HFFc6 (cell line): ENCODE measurements around the gene SLC12A1. TPM values are rescaled to one million over a fixed set of nuclear protein-coding genes. Genes with fewer than 3 reads are reported as not detected.
"Not testable (repeated sequence)": the region's sequence is repeated elsewhere in the genome, so short reads cannot be mapped to it uniquely, and the experiment has no call there.

Experiments used
- DNase-seq: peaks from one replicate; pipeline ENCODE4 v3.0.0-alpha.2; 2018
- H3K27ac Mint-ChIP-seq: 2 replicates; pipeline ENCODE4 v1.8.0; 2020; ENCODE audit warnings: mild to moderate bottlenecking, mixed read lengths
- H3K27me3 Mint-ChIP-seq: 2 replicates; pipeline ENCODE4 v1.8.0; 2021; ENCODE audit warnings: mild to moderate bottlenecking, moderate library complexity, mixed read lengths; ENCODE audit not compliant: insufficient read depth
- H3K36me3 Mint-ChIP-seq: 2 replicates; pipeline ENCODE4 v1.8.0; 2021; ENCODE audit warnings: low read depth, mixed read lengths
- H3K4me1 Mint-ChIP-seq: 2 replicates; pipeline ENCODE4 v1.8.0; 2020; ENCODE audit warnings: low read depth, mixed read lengths
- H3K4me3 Mint-ChIP-seq: 2 replicates; pipeline ENCODE4 v1.8.0; 2020; ENCODE audit warnings: mild to moderate bottlenecking, moderate library complexity, mixed read lengths
- H3K9me3 Mint-ChIP-seq: 2 replicates; pipeline ENCODE4 v1.8.0; 2020; ENCODE audit warnings: mild to moderate bottlenecking, mixed read lengths
- total RNA-seq, 6 experiments: library from RNA; stranded (reverse); fragmentation: NEBNext Ultra II Directional; extraction: Animal tissue kit (Norgen Biotek cat#: 25700); gene quantifications; 2 replicates in 1 of 6; 3 replicates in 5 of 6; pipeline ENCODE4 v1.2.3, GENCODE V29; 2021
- TF ChIP-seq, protein P1 (sequence below): fragments of 200-600 bp; sonication (generic); IDR thresholded peaks from 2 replicates; pipeline ENCODE4 v1.5.0; 2021; ENCODE audit warnings: antibody characterized with exemption, mild to moderate bottlenecking

Gene SLC12A1
- total RNA-seq, 6 experiments from 2014 or later: not detected

DNA sequence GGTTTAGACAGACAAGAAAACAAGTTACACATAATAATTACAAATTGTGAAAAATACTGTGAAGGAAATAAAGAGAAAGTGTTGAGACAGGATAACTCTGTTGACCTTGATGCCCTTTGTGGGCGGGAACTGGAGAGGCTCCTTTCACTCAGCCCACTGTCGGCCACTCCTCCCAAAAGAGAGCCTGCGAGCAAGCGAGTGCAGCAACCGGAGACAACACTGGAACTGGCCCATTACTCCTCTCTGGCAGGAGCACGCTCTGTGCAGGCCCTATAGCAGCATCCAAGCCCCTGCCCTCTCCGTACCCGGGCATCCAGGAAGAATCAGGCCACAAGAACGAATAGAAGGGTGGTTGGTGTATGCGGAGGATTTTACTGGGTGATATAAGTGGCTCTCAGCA lies 108.9 kb downstream of the SLC12A1 start:
- Mint-ChIP-seq H3K4me3 (no peak overlapping the region), H3K27ac (no peak overlapping the region)

DNA sequence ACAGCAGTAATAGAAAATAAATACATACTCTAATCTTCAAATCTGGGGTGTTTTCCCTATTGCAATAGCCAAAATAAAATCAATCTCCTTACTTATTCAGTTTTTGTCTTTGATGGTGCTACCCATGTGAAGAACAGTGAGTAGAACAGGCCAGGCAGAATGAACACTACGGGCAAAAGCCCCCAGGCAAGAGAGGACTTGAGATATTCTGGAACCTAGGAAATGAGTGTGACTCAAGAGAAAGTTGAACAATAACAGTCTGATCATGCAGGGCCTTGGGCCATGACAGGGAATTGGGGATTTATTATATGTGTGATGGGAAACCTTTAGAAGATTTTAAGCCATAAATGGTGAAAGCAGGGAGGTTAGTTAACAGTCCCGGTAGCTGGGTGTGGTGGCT lies 111.1 kb downstream of the SLC12A1 start:
- Mint-ChIP-seq H3K4me1 (no peaks in the 10 kb centered on the region), H3K4me3 (no peak overlapping the region), H3K27me3 (peaks cover 2% of the 10 kb centered on the region), H3K36me3 (no peaks in the 10 kb centered on the region), H3K27ac (no peak overlapping the region), H3K9me3 (no peaks in the 10 kb centered on the region)
- TF ChIP-seq, protein P1, sequence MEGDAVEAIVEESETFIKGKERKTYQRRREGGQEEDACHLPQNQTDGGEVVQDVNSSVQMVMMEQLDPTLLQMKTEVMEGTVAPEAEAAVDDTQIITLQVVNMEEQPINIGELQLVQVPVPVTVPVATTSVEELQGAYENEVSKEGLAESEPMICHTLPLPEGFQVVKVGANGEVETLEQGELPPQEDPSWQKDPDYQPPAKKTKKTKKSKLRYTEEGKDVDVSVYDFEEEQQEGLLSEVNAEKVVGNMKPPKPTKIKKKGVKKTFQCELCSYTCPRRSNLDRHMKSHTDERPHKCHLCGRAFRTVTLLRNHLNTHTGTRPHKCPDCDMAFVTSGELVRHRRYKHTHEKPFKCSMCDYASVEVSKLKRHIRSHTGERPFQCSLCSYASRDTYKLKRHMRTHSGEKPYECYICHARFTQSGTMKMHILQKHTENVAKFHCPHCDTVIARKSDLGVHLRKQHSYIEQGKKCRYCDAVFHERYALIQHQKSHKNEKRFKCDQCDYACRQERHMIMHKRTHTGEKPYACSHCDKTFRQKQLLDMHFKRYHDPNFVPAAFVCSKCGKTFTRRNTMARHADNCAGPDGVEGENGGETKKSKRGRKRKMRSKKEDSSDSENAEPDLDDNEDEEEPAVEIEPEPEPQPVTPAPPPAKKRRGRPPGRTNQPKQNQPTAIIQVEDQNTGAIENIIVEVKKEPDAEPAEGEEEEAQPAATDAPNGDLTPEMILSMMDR: no peak
- no peak for DNase-seq

More for the DNA sequence above, 108.9 kb downstream of the SLC12A1 start:
- TF ChIP-seq, protein P1: no peak
- Mint-ChIP-seq H3K4me1 (no peaks in the 10 kb centered on the region), H3K9me3 (no peaks in the 10 kb centered on the region), H3K27me3 (peaks cover 2% of the 10 kb centered on the region), H3K36me3 (no peaks in the 10 kb centered on the region)
- no peak for DNase-seq

DNA sequence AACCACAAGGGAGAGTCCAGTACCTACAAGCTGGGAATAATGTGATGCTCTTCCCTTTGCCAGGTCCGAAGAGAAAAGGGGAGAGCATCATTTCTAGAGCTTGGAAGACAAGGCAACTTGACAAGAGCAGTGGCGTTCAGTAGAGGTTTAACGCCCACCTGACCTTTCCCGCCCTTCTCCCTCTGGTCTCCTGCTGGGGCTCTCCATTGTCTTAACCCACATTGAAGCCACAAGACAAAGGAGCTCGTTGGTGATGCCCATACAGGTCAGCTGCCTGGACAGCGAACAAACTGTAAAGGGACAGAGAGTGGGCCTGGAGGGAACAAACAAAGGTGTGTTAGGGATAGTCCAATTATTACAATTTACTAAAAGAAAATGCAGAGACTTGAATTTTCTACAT lies 112.0 kb downstream of the SLC12A1 start:
- H3K4me1 Mint-ChIP-seq: no peaks in the 10 kb centered on the region
- TF ChIP-seq, protein P1: no peak
- no peaks in the 10 kb centered on the region for H3K36me3 Mint-ChIP-seq
- peaks cover 2% of the 10 kb centered on the region for H3K27me3 Mint-ChIP-seq
- H3K9me3 Mint-ChIP-seq: no peaks in the 10 kb centered on the region
- no peak overlapping the region for H3K4me3 Mint-ChIP-seq
- no peak overlapping the region for H3K27ac Mint-ChIP-seq
- DNase-seq: no peak

DNA sequence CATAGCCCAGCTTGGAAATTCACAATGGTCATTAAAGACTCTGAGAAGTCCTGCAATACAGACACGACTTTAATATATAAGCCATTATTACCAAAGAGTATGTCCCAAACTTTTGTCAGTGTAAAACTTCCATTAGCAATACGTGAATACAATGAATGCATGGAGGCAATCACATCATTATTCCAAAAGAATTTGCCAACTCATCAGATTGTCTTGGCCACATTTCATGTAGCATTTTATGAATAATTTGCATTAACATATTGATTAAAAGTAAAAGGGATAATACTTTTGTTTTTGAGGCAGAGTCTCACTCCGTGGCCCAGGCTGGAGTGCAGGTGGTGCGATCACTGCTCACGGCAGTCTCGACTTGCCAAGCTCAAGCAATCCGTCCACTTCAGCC lies 117.2 kb downstream of the SLC12A1 start:
- Mint-ChIP-seq H3K4me1 (no peaks in the 10 kb centered on the region), H3K9me3 (no peaks in the 10 kb centered on the region), H3K36me3 (no peaks in the 10 kb centered on the region), H3K4me3 (no peak overlapping the region), H3K27ac (no peak overlapping the region), H3K27me3 (peaks cover 2% of the 10 kb centered on the region; the same call in 1 of the 2 replicates)
- TF ChIP-seq, protein P1: no peak
- DNase-seq: no peak

DNA sequence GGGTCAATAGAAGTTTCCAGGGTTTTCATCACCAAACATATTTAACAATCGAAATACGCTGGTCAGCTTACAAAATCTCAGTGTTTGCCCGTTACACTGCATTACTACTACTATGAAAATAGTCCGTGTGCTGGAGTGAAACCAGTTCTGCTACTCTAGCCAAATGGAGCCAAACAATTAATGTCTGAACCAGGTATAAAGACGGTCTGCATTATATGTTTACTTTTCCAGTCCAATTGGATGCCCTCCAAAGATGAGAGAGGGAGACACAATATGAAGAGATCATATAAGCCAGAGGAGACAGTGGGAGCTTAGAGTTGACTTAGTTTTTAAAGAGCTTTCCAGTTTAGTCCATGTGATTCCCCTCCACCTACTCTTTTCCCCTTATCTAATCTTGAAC lies 118.8 kb downstream of the SLC12A1 start:
- no peaks in the 10 kb centered on the region for H3K36me3 Mint-ChIP-seq
- H3K27me3 Mint-ChIP-seq: peaks cover 2% of the 10 kb centered on the region; the same call in 1 of the 2 replicates
- TF ChIP-seq, protein P1: no peak
- H3K4me1 Mint-ChIP-seq: peaks cover 3% of the 10 kb centered on the region
- no peak overlapping the region for H3K4me3 Mint-ChIP-seq
- no peak overlapping the region for H3K27ac Mint-ChIP-seq
- H3K9me3 Mint-ChIP-seq: no peaks in the 10 kb centered on the region
- DNase-seq: no peak

DNA sequence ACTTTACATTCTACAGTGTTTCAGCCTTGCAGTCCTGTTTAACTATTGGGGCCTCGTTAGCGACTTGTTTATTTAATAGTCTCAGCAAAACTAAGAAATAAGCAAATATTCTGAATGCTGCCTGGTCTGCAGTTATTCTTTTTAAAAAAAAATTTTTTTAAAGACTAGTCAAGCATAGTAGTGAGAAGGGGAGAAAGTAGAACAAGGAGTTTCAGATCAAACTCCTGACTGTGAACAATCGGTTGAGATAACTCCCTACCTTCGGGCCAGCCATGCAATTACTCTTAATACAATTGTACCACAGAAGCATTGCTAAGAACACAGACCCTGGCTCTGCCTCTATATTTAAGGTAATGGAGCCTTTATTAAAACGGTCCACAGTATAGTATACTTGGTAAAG lies 119.3 kb downstream of the SLC12A1 start:
- Mint-ChIP-seq H3K36me3 (no peaks in the 10 kb centered on the region), H3K9me3 (no peaks in the 10 kb centered on the region), H3K27ac (no peak overlapping the region), H3K4me3 (no peak overlapping the region), H3K4me1 (peaks cover 7% of the 10 kb centered on the region), H3K27me3 (peaks cover 2% of the 10 kb centered on the region; the same call in 1 of the 2 replicates)
- no peak for DNase-seq
- TF ChIP-seq, protein P1: no peak

DNA sequence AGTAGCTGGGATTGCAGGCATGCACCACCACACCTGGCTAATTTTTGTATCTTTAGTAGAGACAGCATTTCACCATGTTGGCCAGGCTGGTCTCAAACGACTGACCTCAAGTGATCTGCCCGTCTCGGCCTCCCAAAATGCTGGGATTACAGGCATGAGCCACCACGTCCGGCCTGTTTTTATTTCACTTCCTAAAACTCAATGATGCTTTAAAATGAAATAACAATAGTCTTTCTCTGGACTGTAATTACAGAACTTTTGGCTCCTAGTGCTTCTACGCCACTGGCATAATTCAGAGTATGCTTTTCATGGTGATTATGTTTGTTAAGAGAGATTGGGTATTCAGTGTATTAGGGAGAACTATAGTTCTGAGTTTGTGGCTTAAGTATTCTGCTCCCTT lies 120.1 kb downstream of the SLC12A1 start:
- not testable (repeated sequence) for H3K27me3 Mint-ChIP-seq, H3K4me3 Mint-ChIP-seq, H3K9me3 Mint-ChIP-seq, H3K27ac Mint-ChIP-seq, H3K4me1 Mint-ChIP-seq, DNase-seq, H3K36me3 Mint-ChIP-seq
